Sigmoid colon (tissue), 4 donors: ENCODE data around the gene CDKAL1.

Experiments used
- CTCF ChIP-seq, 4 experiments: fragments of 450-650 bp in 3 of 4; fragments of 200-600 bp in 1 of 4; IDR thresholded peaks; one replicate each; pipeline ENCODE4 v1.5.1; 2016 to 2019; ENCODE audit warnings: antibody characterized with exemption in 4 of 4, mild to moderate bottlenecking in 3 of 4, moderate library complexity in 2 of 4
- POLR2A ChIP-seq, 2 donors: fragments of 450-650 bp; IDR thresholded peaks; one replicate each; pipeline ENCODE4 v1.6.1; 2016; ENCODE audit warnings: antibody characterized with exemption in 2 of 2, mild to moderate bottlenecking in 2 of 2, moderate library complexity in 2 of 2
- POLR2AphosphoS5 ChIP-seq, 4 donors: sonication (generic); formaldehyde crosslinking; IDR thresholded peaks; one replicate each; pipeline ENCODE4 v1.6.1; 2017; ENCODE audit warnings: antibody characterized with exemption in 4 of 4

GRCh38 chr6:20533746-20534294 is 437 bp upstream of the CDKAL1 start:
- TF ChIP-seq POLR2A (IDR thresholded peaks at IDR 0.05) = no peak
- no peak for TF ChIP-seq POLR2AphosphoS5 (IDR thresholded peaks at IDR 0.05)
- TF ChIP-seq CTCF (IDR thresholded peaks at IDR 0.05) = no peak
